Neural cell (in vitro differentiated cells): ENCODE data around the gene ARHGAP18. TPM values are rescaled to one million over a fixed set of nuclear protein-coding genes. Genes with fewer than 3 reads are reported as not detected.

Source experiments
- H2AFZ ChIP-seq: fragments of 200-600, 300-800 bp; sonication (generic), shearing (Covaris generic); 2 replicates; pipeline ENCODE4 v1.6.0; 2014; ENCODE audit warnings: low read depth, mild to moderate bottlenecking, antibody characterized with exemption, low read length, moderate library complexity
- H3F3A ChIP-seq: fragments of 200-600 bp; shearing (Covaris generic); 2 replicates; pipeline ENCODE4 v1.6.1; 2016; ENCODE audit warnings: mild to moderate bottlenecking, moderate library complexity, mixed read lengths, antibody characterized with exemption, low read length; ENCODE audit not compliant: insufficient read depth, poor library complexity, severe bottlenecking
- H3K27ac ChIP-seq: fragments of 200-600, 300-800 bp; sonication (generic), shearing (Covaris generic); 2 replicates; pipeline ENCODE4 v1.5.1; 2014; ENCODE audit warnings: mild to moderate bottlenecking, low read length, moderate library complexity
- H3K27me3 ChIP-seq: fragments of 300-800, 200-600 bp; sonication (generic), shearing (Covaris generic); 2 replicates; pipeline ENCODE4 v1.6.0; 2014; ENCODE audit warnings: mild to moderate bottlenecking, low read depth, low read length, moderate library complexity; ENCODE audit not compliant: insufficient read depth
- H3K36me3 ChIP-seq: fragments of 300-800, 200-600 bp; sonication (generic), shearing (Covaris generic); 2 replicates; pipeline ENCODE4 v1.5.1; 2014; ENCODE audit warnings: mild to moderate bottlenecking, antibody characterized with exemption, low read length, moderate library complexity; ENCODE audit not compliant: insufficient read depth
- H3K4me2 ChIP-seq: fragments of 300-800, 200-600 bp; sonication (generic), shearing (Covaris generic); 2 replicates; pipeline ENCODE4 v1.6.0; 2014; ENCODE audit warnings: mild to moderate bottlenecking, low read length
- H3K4me3 ChIP-seq: fragments of 300-800, 200-600 bp; sonication (generic), shearing (Covaris generic); 2 replicates; pipeline ENCODE4 v1.5.1; 2014; ENCODE audit warnings: mild to moderate bottlenecking, low read length, moderate library complexity
- H3K79me2 ChIP-seq: fragments of 200-600 bp; shearing (Covaris generic); replicated peaks from 2 replicates; pipeline ENCODE4 v1.6.0; 2014; ENCODE audit warnings: mild to moderate bottlenecking, low read length, moderate library complexity; ENCODE audit not compliant: insufficient read depth
- H3K9ac ChIP-seq: fragments of 300-800, 200-600 bp; sonication (generic), shearing (Covaris generic); 2 replicates; pipeline ENCODE4 v1.6.1; 2016; ENCODE audit warnings: mild to moderate bottlenecking, low read length, mixed read lengths
- H3K9me2 ChIP-seq: fragments of 200-600 bp; shearing (Covaris generic); 2 replicates; pipeline ENCODE4 v1.6.1; 2016; ENCODE audit warnings: mild to moderate bottlenecking, low read length, mixed read lengths; ENCODE audit not compliant: insufficient read depth
- H3K9me3 ChIP-seq: fragments of 200-600, 300-800 bp; sonication (generic), shearing (Covaris generic); 2 replicates; pipeline ENCODE4 v1.6.1; 2016; ENCODE audit warnings: mild to moderate bottlenecking, mixed run types, low read length, moderate library complexity, mixed read lengths
- H4K20me1 ChIP-seq: fragments of 200-600 bp; shearing (Covaris generic); 2 replicates; pipeline ENCODE4 v1.6.1; 2016; ENCODE audit warnings: mild to moderate bottlenecking, mixed run types; ENCODE audit not compliant: insufficient read depth
- EP300 ChIP-seq: fragments of 450-650 bp; conservative IDR thresholded peaks from 2 replicates; pipeline ENCODE4 v1.6.1; 2014; ENCODE audit warnings: antibody characterized with exemption, mild to moderate bottlenecking, moderate library complexity; ENCODE audit not compliant: poor library complexity, severe bottlenecking
- EZH2 ChIP-seq: fragments of 200-600, 300-800 bp; shearing (Covaris generic), sonication (generic); IDR thresholded peaks from 2 replicates; pipeline ENCODE4 v1.6.1; 2014; ENCODE audit warnings: antibody characterized with exemption, low read length, borderline replicate concordance, mild to moderate bottlenecking; ENCODE audit not compliant: insufficient read depth, poor library complexity, severe bottlenecking
- MXI1 ChIP-seq: fragments of 450-650 bp; conservative IDR thresholded peaks from 2 replicates; pipeline ENCODE4 v1.6.1; 2014; ENCODE audit warnings: antibody characterized with exemption, mild to moderate bottlenecking; ENCODE audit not compliant: poor library complexity, severe bottlenecking
- POLR2AphosphoS5 ChIP-seq: IDR thresholded peaks from 2 replicates; pipeline ENCODE4 v1.6.1; 2012
- RAD21 ChIP-seq: fragments of 450-650 bp; conservative IDR thresholded peaks from 2 replicates; pipeline ENCODE4 v1.6.1; 2014; ENCODE audit warnings: antibody characterized with exemption, mild to moderate bottlenecking, moderate library complexity
- REST ChIP-seq: IDR thresholded peaks from 2 replicates; pipeline ENCODE4 v1.6.1; 2012; ENCODE audit warnings: borderline replicate concordance
- SMC3 ChIP-seq: fragments of 450-650 bp; conservative IDR thresholded peaks from 2 replicates; pipeline ENCODE4 v1.6.1; 2014; ENCODE audit warnings: antibody characterized with exemption, mild to moderate bottlenecking, moderate library complexity; ENCODE audit not compliant: poor library complexity
- TAF1 ChIP-seq: IDR thresholded peaks from 2 replicates; pipeline ENCODE4 v1.6.1; 2012; ENCODE audit warnings: low read depth
- polyA plus RNA-seq: library from polyadenylated mRNA; depleted of rRNA; stranded (reverse); fragments of >200 nt; gene quantifications from 2 replicates; pipeline ENCODE4 v1.2.3, GENCODE V29; 2014
- TF ChIP-seq, protein P1 (sequence below): fragments of 450-650 bp; IDR thresholded peaks from 2 replicates; pipeline ENCODE4 v1.5.1; 2014; ENCODE audit warnings: antibody characterized with exemption, mild to moderate bottlenecking, moderate library complexity; ENCODE audit not compliant: poor library complexity, severe bottlenecking

The ARHGAP18 gene
- polyA plus RNA-seq, 1 donor from 2014 or later: 4.7 TPM

DNA sequence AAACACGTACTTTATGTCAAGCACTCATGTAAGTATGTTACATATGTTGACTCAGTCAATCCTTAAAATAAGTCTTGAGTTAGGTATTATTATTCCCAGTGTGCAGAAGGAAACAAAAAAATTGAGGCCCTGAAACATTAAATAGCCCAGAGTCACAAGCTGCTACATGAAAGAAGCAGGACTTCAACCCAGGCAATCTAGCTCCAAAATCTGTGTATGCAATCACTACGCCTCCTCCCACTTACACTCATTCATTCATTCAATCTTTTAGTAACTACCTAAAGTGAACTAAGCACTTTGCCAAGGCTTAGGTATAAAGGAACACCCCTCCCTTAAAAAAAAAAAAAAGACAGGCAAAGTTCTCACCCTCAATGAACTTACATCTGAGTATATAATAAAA is 9.3 kb downstream of the ARHGAP18 start:
- Histone ChIP-seq H3K36me3 (no peaks in the 10 kb centered on the region), H3K4me2 (no peak overlapping the region), H3K9me2 (no peaks in the 10 kb centered on the region), H3K27ac (no peak overlapping the region), H3K9ac (no peak overlapping the region), H4K20me1 (no peaks in the 10 kb centered on the region), H2AFZ (no peak overlapping the region), H3K79me2 (no peaks in the 10 kb centered on the region), H3K27me3 (no peaks in the 10 kb centered on the region), H3F3A (no peaks in the 10 kb centered on the region), H3K4me3 (no peak overlapping the region), H3K9me3 (no peaks in the 10 kb centered on the region)
- TF ChIP-seq RAD21 (no peak), EZH2 (no peak), TAF1 (no peak), MXI1 (no peak), EP300 (no peak), REST (no peak)
- TF ChIP-seq, protein P1, sequence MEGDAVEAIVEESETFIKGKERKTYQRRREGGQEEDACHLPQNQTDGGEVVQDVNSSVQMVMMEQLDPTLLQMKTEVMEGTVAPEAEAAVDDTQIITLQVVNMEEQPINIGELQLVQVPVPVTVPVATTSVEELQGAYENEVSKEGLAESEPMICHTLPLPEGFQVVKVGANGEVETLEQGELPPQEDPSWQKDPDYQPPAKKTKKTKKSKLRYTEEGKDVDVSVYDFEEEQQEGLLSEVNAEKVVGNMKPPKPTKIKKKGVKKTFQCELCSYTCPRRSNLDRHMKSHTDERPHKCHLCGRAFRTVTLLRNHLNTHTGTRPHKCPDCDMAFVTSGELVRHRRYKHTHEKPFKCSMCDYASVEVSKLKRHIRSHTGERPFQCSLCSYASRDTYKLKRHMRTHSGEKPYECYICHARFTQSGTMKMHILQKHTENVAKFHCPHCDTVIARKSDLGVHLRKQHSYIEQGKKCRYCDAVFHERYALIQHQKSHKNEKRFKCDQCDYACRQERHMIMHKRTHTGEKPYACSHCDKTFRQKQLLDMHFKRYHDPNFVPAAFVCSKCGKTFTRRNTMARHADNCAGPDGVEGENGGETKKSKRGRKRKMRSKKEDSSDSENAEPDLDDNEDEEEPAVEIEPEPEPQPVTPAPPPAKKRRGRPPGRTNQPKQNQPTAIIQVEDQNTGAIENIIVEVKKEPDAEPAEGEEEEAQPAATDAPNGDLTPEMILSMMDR: no peak

GRCh38 chr6:129699659-129700058 is 10.3 kb downstream of the ARHGAP18 start:
- no peaks in the 10 kb centered on the region for H3K79me2 ChIP-seq
- TF ChIP-seq EP300 (no peak), MXI1 (no peak), POLR2AphosphoS5 (no peak), TAF1 (no peak), REST (no peak), SMC3 (no peak), EZH2 (no peak), RAD21 (no peak)
- TF ChIP-seq, protein P1: no peak
- H3K9me3 ChIP-seq: no peaks in the 10 kb centered on the region
- H3K36me3 ChIP-seq: no peaks in the 10 kb centered on the region
- H3K9ac ChIP-seq: no peak overlapping the region
- no peak overlapping the region for H3K4me3 ChIP-seq
- no peak overlapping the region for H2AFZ ChIP-seq
- no peaks in the 10 kb centered on the region for H4K20me1 ChIP-seq
- no peaks in the 10 kb centered on the region for H3K9me2 ChIP-seq
- H3K4me2 ChIP-seq: no peak overlapping the region
- H3K27ac ChIP-seq: no peak overlapping the region
- no peaks in the 10 kb centered on the region for H3F3A ChIP-seq
- no peaks in the 10 kb centered on the region for H3K27me3 ChIP-seq
